HepG2 (cell line): ENCODE data around the gene FOXK2. TPM values are rescaled to one million over a fixed set of nuclear protein-coding genes. Genes with fewer than 3 reads are reported as not detected.
A peak's percentile ranks its signal among the peaks of the same experiment; 100 is the strongest.

Experiments used
- ARNTL ChIP-seq: sonication (generic); formaldehyde crosslinking; IDR thresholded peaks from 2 replicates; pipeline ENCODE4 v1.4.0; 2020; ENCODE audit warnings: mild to moderate bottlenecking, missing genetic modification reagents
- CCDC6 ChIP-seq: sonication (generic); formaldehyde crosslinking; IDR thresholded peaks from 2 replicates; pipeline ENCODE4 v1.8.1; 2022; ENCODE audit warnings: mild to moderate bottlenecking, missing genetic modification reagents, moderate library complexity
- DPF2 ChIP-seq: sonication (generic); formaldehyde crosslinking; IDR thresholded peaks from 2 replicates; pipeline ENCODE4 v1.4.0; 2020; ENCODE audit warnings: mild to moderate bottlenecking, low read depth, missing genetic modification reagents, borderline replicate concordance
- JUN ChIP-seq: sonication (generic); formaldehyde crosslinking; IDR thresholded peaks from 2 replicates; pipeline ENCODE4 v1.4.0; 2020; ENCODE audit warnings: mild to moderate bottlenecking, missing genetic modification reagents
- NKX3-1 ChIP-seq: sonication (generic); formaldehyde crosslinking; IDR thresholded peaks from 2 replicates; pipeline ENCODE4 v1.5.0; 2020; ENCODE audit warnings: missing genetic modification reagents
- RFX3 ChIP-seq: IDR thresholded peaks from 2 replicates; pipeline ENCODE4 v1.6.1; 2016; ENCODE audit warnings: missing biosample characterization, missing genetic modification reagents
- RFXANK ChIP-seq: IDR thresholded peaks from 2 replicates; pipeline ENCODE4 v1.6.1; 2016
- SIN3A ChIP-seq: IDR thresholded peaks from 2 replicates; pipeline ENCODE4 v1.6.1; 2011; ENCODE audit warnings: low read depth, mild to moderate bottlenecking, control low read depth, low read length, borderline replicate concordance
- SNAI1 ChIP-seq: sonication (generic); formaldehyde crosslinking; IDR thresholded peaks from 2 replicates; pipeline ENCODE4 v1.5.0; 2020; ENCODE audit warnings: mild to moderate bottlenecking, missing genetic modification reagents, borderline replicate concordance
- SRSF9 ChIP-seq: fragments of 200-400 bp; formaldehyde crosslinking; IDR thresholded peaks from 2 replicates; pipeline ENCODE4 v1.6.1; 2018; ENCODE audit warnings: borderline replicate concordance, mild to moderate bottlenecking, low read depth, low read length; ENCODE audit not compliant: insufficient read depth, poor library complexity, severe bottlenecking
- ZC3H4 ChIP-seq: sonication (generic); formaldehyde crosslinking; IDR thresholded peaks from 2 replicates; pipeline ENCODE4 v1.4.0; 2020; ENCODE audit warnings: missing genetic modification reagents, borderline replicate concordance
- ZNF121 ChIP-seq: sonication (generic); formaldehyde crosslinking; IDR thresholded peaks from 2 replicates; pipeline ENCODE4 v1.5.0; 2020; ENCODE audit warnings: mild to moderate bottlenecking, missing genetic modification reagents
- ZNF180 ChIP-seq: sonication (generic); formaldehyde crosslinking; IDR thresholded peaks from 2 replicates; pipeline ENCODE4 v1.4.0; 2020; ENCODE audit warnings: low read depth, missing genetic modification reagents, borderline replicate concordance
- ZNF446 ChIP-seq: sonication (generic); formaldehyde crosslinking; IDR thresholded peaks from 2 replicates; pipeline ENCODE4 v1.5.0; 2020; ENCODE audit warnings: mild to moderate bottlenecking, missing genetic modification reagents
- ZNF496 ChIP-seq: sonication (generic); formaldehyde crosslinking; IDR thresholded peaks from 2 replicates; pipeline ENCODE4 v1.8.1; 2023; ENCODE audit warnings: mild to moderate bottlenecking, moderate library complexity, missing genetic modification reagents; ENCODE audit not compliant: insufficient replicate concordance
- ZNF562 ChIP-seq: sonication (generic); formaldehyde crosslinking; IDR thresholded peaks from 2 replicates; pipeline ENCODE4 v1.8.0; 2022; ENCODE audit warnings: missing genetic modification reagents, borderline replicate concordance
- ZNF616 ChIP-seq: sonication (generic); formaldehyde crosslinking; IDR thresholded peaks from 2 replicates; pipeline ENCODE4 v1.5.0; 2020; ENCODE audit warnings: low read depth, mild to moderate bottlenecking, missing genetic modification reagents
- ZNF761 ChIP-seq: sonication (generic); formaldehyde crosslinking; conservative IDR thresholded peaks from 2 replicates; pipeline ENCODE4 v1.4.0; 2020; ENCODE audit warnings: mild to moderate bottlenecking, missing genetic modification reagents
- polyA plus RNA-seq, 8 experiments: library from polyadenylated mRNA; depleted of rRNA in 3 of 8; stranded (reverse) in 7 of 8; unstranded in 1 of 8; fragments of >200 nt; fragmentation: Illumina TruSeq in 4 of 8; extraction: Trizol in 4 of 8; gene quantifications; 2 replicates each; pipeline versions ENCODE4 v1.2.1 to v1.2.3, GENCODE V29; 2011 to 2016; ENCODE audit warnings: low read depth in 4 of 8, missing spikeins in 1 of 8, mixed read lengths in 1 of 8; ENCODE audit not compliant: insufficient read depth in 1 of 8
- total RNA-seq, 5 experiments: library from RNA; depleted of rRNA; stranded (reverse); fragments of >200 nt; fragmentation: Illumina TruSeq; extraction: Trizol; gene quantifications; 2 replicates each; pipeline ENCODE4 v1.2.3, GENCODE V29; 2016; ENCODE audit warnings: low read depth in 1 of 5
- TF ChIP-seq, protein P1 (sequence below): IDR thresholded peaks from 2 replicates; pipeline ENCODE4 v1.6.1; 2012; ENCODE audit warnings: low read length, improper control_type of control experiment
- TF ChIP-seq, protein P2 (sequence below): sonication (generic); formaldehyde crosslinking; IDR thresholded peaks from 2 replicates; pipeline ENCODE4 v1.8.0; 2022; ENCODE audit warnings: mild to moderate bottlenecking, missing genetic modification reagents, borderline replicate concordance
- TF ChIP-seq, protein P3 (sequence below): sonication (generic); formaldehyde crosslinking; IDR thresholded peaks from 2 replicates; pipeline ENCODE4 v1.4.0; 2020; ENCODE audit warnings: mild to moderate bottlenecking, low read depth, missing genetic modification reagents
- TF ChIP-seq, protein P4 (sequence below): sonication (generic); formaldehyde crosslinking; IDR thresholded peaks from 2 replicates; pipeline ENCODE4 v1.4.0; 2020; ENCODE audit warnings: low read depth, mild to moderate bottlenecking, missing genetic modification reagents

Gene FOXK2
- total and polyA plus RNA-seq, 2 of the 13 experiments (the other 11 are each of a cell fraction or from before 2014, with no cell fraction given) = 67.1 to 67.2 TPM

DNA sequence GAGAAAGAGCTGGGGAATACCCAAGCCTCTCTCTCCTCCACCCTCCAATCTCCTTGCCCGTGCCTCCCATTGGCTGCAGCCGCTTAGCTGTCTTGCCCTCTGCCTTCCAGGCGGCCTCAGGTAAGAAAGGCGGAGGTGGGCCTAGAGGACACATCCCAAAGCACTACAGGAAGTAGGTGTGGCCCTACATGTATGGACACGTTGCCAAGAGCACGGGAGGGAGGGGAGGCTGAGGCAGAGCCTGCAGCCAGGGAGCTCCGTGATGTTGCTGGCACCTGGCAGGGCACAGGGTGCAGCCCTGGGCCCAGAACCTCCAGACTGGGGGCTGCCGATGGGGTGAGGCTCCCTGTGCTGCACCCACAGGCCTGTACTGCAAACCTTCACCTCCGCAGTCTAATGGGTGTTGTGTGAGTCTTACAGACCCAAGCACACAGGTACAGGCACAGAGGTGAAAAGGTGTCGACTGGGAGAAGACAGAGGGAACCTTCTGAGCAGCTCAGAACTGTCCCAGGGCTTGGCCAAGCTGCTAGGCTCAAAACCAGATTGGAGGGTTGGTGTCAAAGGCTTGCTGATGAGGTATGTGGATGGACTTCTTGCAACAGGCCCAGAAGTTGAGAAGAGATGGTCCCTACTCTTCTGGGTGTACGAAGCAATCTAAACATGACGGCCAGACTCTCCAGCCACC is 23.5 kb upstream of the FOXK2 start (continued):
- no peak for TF ChIP-seq SRSF9
- TF ChIP-seq DPF2 = 0 out of 2 replicates have a peak, but pooled peaks have one; percentile 23
- peak; percentile 67; the same call in 1 of the 2 replicates for TF ChIP-seq ARNTL
- TF ChIP-seq ZNF446 (CRISPR knock-in tag) = no peak
- TF ChIP-seq ZNF121 (CRISPR knock-in tag) = peak; percentile 30; the same call in 1 of the 2 replicates
- no peak for TF ChIP-seq CCDC6
- no peak for TF ChIP-seq SNAI1
- no peak for TF ChIP-seq SIN3A
- TF ChIP-seq NKX3-1 (CRISPR knock-in tag) = no peak
- TF ChIP-seq, protein P1, sequence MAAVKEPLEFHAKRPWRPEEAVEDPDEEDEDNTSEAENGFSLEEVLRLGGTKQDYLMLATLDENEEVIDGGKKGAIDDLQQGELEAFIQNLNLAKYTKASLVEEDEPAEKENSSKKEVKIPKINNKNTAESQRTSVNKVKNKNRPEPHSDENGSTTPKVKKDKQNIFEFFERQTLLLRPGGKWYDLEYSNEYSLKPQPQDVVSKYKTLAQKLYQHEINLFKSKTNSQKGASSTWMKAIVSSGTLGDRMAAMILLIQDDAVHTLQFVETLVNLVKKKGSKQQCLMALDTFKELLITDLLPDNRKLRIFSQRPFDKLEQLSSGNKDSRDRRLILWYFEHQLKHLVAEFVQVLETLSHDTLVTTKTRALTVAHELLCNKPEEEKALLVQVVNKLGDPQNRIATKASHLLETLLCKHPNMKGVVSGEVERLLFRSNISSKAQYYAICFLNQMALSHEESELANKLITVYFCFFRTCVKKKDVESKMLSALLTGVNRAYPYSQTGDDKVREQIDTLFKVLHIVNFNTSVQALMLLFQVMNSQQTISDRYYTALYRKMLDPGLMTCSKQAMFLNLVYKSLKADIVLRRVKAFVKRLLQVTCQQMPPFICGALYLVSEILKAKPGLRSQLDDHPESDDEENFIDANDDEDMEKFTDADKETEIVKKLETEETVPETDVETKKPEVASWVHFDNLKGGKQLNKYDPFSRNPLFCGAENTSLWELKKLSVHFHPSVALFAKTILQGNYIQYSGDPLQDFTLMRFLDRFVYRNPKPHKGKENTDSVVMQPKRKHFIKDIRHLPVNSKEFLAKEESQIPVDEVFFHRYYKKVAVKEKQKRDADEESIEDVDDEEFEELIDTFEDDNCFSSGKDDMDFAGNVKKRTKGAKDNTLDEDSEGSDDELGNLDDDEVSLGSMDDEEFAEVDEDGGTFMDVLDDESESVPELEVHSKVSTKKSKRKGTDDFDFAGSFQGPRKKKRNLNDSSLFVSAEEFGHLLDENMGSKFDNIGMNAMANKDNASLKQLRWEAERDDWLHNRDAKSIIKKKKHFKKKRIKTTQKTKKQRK = no peak
- TF ChIP-seq, protein P2, sequence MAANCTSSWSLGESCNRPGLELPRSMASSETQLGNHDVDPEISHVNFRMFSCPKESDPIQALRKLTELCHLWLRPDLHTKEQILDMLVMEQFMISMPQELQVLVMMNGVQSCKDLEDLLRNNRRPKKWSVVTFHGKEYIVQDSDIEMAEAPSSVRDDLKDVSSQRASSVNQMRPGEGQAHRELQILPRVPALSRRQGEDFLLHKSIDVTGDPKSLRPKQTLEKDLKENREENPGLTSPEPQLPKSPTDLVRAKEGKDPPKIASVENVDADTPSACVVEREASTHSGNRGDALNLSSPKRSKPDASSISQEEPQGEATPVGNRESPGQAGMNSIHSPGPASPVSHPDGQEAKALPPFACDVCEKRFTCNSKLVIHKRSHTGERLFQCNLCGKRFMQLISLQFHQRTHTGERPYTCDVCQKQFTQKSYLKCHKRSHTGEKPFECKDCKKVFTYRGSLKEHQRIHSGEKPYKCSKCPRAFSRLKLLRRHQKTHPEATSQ = no peak
- no peak for TF ChIP-seq RFX3
- no peak for TF ChIP-seq JUN (CRISPR knock-in tag)
- TF ChIP-seq ZC3H4 (CRISPR knock-in tag) = 0 out of 2 replicates have a peak, but pooled peaks have one; percentile 7
- TF ChIP-seq ZNF562 = no peak
- TF ChIP-seq ZNF616 (CRISPR knock-in tag) = no peak
- 0 out of 2 replicates have a peak, but pooled peaks have one; percentile 69 for TF ChIP-seq ZNF761 (CRISPR knock-in tag)
- TF ChIP-seq RFXANK (CRISPR knock-in tag) = no peak
- no peak for TF ChIP-seq ZNF180 (CRISPR knock-in tag)
- TF ChIP-seq, protein P3, sequence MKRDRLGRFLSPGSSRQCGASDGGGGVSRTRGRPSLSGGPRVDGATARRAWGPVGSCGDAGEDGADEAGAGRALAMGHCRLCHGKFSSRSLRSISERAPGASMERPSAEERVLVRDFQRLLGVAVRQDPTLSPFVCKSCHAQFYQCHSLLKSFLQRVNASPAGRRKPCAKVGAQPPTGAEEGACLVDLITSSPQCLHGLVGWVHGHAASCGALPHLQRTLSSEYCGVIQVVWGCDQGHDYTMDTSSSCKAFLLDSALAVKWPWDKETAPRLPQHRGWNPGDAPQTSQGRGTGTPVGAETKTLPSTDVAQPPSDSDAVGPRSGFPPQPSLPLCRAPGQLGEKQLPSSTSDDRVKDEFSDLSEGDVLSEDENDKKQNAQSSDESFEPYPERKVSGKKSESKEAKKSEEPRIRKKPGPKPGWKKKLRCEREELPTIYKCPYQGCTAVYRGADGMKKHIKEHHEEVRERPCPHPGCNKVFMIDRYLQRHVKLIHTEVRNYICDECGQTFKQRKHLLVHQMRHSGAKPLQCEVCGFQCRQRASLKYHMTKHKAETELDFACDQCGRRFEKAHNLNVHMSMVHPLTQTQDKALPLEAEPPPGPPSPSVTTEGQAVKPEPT (CRISPR knock-in tag) = peak; percentile 6; the same call in 1 of the 2 replicates
- TF ChIP-seq ZNF496 (CRISPR knock-in tag) = no peak
- TF ChIP-seq, protein P4, sequence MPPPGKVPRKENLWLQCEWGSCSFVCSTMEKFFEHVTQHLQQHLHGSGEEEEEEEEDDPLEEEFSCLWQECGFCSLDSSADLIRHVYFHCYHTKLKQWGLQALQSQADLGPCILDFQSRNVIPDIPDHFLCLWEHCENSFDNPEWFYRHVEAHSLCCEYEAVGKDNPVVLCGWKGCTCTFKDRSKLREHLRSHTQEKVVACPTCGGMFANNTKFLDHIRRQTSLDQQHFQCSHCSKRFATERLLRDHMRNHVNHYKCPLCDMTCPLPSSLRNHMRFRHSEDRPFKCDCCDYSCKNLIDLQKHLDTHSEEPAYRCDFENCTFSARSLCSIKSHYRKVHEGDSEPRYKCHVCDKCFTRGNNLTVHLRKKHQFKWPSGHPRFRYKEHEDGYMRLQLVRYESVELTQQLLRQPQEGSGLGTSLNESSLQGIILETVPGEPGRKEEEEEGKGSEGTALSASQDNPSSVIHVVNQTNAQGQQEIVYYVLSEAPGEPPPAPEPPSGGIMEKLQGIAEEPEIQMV = peak; percentile 40; the same call in 1 of the 2 replicates
